Endothelial cell of umbilical vein (primary cell): ENCODE results near the gene TRAF1. TPM values are rescaled to one million over a fixed set of nuclear protein-coding genes. Genes with fewer than 3 reads are reported as not detected.

ENCODE experiments used
- BruUV-seq: library from RNA; stranded (reverse); fragments of 400-500 nt; replicated peaks from 2 replicates; lab custom pipeline; 2021; lab: Mats Ljungman, UMichigan
- CTCF ChIA-PET: fragments of 300-600, 350-600 bp; sonication (Branson Sonifier 250); formaldehyde crosslinking; loops from one replicate; lab custom pipeline; 2021; ENCODE audit warnings: antibody characterized with exemption, inconsistent platforms; lab: Charles Lee
- POLR2A ChIA-PET: fragments of 300-600, 350-600 bp; sonication (Branson Sonifier 250); formaldehyde crosslinking; loops from one replicate; lab custom pipeline; 2021; ENCODE audit warnings: antibody characterized with exemption, inconsistent platforms; lab: Charles Lee
- DNase-seq: peaks from one replicate; pipeline ENCODE4 v3.0.0-alpha.2; 2011; ENCODE audit warnings: low read depth, low spot score
- FAIRE-seq: peaks from 2 replicates; lab custom pipeline; 2011; peaks lifted over from hg19 to GRCh38; lab: Jason Lieb, UNC
- H2AFZ ChIP-seq: 2 replicates; pipeline ENCODE4 v1.6.0; 2012; ENCODE audit warnings: low read depth, low read length, control low read depth, inconsistent platforms
- H3K27ac ChIP-seq: 2 replicates; pipeline ENCODE4 v1.5.1; 2011; ENCODE audit warnings: low read depth, mild to moderate bottlenecking, control low read depth, low read length, moderate library complexity; ENCODE audit not compliant: insufficient read depth
- H3K27me3 ChIP-seq, 2 experiments: 2 replicates each; pipeline versions ENCODE4 v1.6.0 to v1.6.1; 2011; ENCODE audit warnings: low read length in 2 of 2, mixed read lengths in 1 of 2; ENCODE audit not compliant: control insufficient read depth in 2 of 2, insufficient read depth in 2 of 2
- H3K36me3 ChIP-seq, 2 experiments: 2 replicates in 1 of 2; 3 replicates in 1 of 2; pipeline ENCODE4 v1.5.1; 2011; ENCODE audit warnings: low read length in 2 of 2, mild to moderate bottlenecking in 1 of 2, moderate library complexity in 1 of 2; ENCODE audit not compliant: control insufficient read depth in 2 of 2, insufficient read depth in 2 of 2; ENCODE audit errors: extremely low read depth in 1 of 2
- H3K4me1 ChIP-seq: 3 replicates; pipeline ENCODE4 v1.5.1; 2011; ENCODE audit warnings: mild to moderate bottlenecking, low read length; ENCODE audit not compliant: control insufficient read depth, insufficient read depth; ENCODE audit errors: extremely low read depth
- H3K4me2 ChIP-seq: 2 replicates; pipeline ENCODE4 v1.6.1; 2011; ENCODE audit warnings: low read length, control low read depth, mixed read lengths; ENCODE audit not compliant: insufficient read depth
- H3K4me3 ChIP-seq, 3 experiments: fragments of 200-600 bp in 1 of 3; sonication (generic), shearing (Covaris generic) in 1 of 3; replicated peaks in 1 of 3; 2 replicates each; pipeline ENCODE4 v1.5.1; 2011 to 2016; ENCODE audit warnings: control low read depth in 3 of 3, low read length in 3 of 3, mild to moderate bottlenecking in 2 of 3, inconsistent platforms in 1 of 3, low read depth in 1 of 3, moderate library complexity in 1 of 3; ENCODE audit not compliant: insufficient read depth in 1 of 3
- H3K79me2 ChIP-seq: 2 replicates; pipeline ENCODE4 v1.6.0; 2012; ENCODE audit warnings: low read length, inconsistent platforms; ENCODE audit not compliant: control insufficient read depth, insufficient read depth
- H3K9ac ChIP-seq: replicated peaks from 2 replicates; pipeline ENCODE3; 2011; ENCODE audit warnings: low read length, control low read depth; ENCODE audit not compliant: insufficient read depth; ENCODE audit errors: extremely low read depth
- H3K9me1 ChIP-seq: replicated peaks from 3 replicates; pipeline ENCODE4 v1.6.0; 2011; ENCODE audit warnings: mild to moderate bottlenecking, low read length; ENCODE audit not compliant: control insufficient read depth, insufficient read depth; ENCODE audit errors: extremely low read depth
- H3K9me3 ChIP-seq: replicated peaks from 2 replicates; pipeline ENCODE4 v1.5.1; 2012; ENCODE audit warnings: low read length, inconsistent platforms; ENCODE audit not compliant: control insufficient read depth, insufficient read depth
- H4K20me1 ChIP-seq: replicated peaks from 2 replicates; pipeline ENCODE3; 2011; ENCODE audit warnings: mild to moderate bottlenecking, low read length; ENCODE audit not compliant: control insufficient read depth, insufficient read depth; ENCODE audit errors: extremely low read depth
- CTCF ChIP-seq, 2 donors: IDR thresholded peaks; 1 replicate in 1 of 2; 2 replicates in 1 of 2; pipeline ENCODE4 v1.5.1; 2011; ENCODE audit warnings: low read length in 2 of 2, mild to moderate bottlenecking in 2 of 2, moderate library complexity in 2 of 2, control low read depth in 1 of 2, inconsistent platforms in 1 of 2, low read depth in 1 of 2; ENCODE audit not compliant: insufficient read depth in 1 of 2; ENCODE audit errors: extremely low read depth in 1 of 2
- EZH2 ChIP-seq: IDR thresholded peaks from 2 replicates; pipeline ENCODE4 v1.6.1; 2012; ENCODE audit warnings: borderline replicate concordance, low read depth, mild to moderate bottlenecking, moderate library complexity, low read length, inconsistent platforms; ENCODE audit not compliant: severe bottlenecking
- FOS ChIP-seq: IDR thresholded peaks from 2 replicates; pipeline ENCODE4 v1.6.1; 2011; ENCODE audit warnings: mild to moderate bottlenecking, low read length, moderate library complexity, borderline replicate concordance; ENCODE audit not compliant: insufficient read depth
- GATA2 ChIP-seq: IDR thresholded peaks from 2 replicates; pipeline ENCODE4 v1.7.0; 2011; ENCODE audit warnings: low read depth, mild to moderate bottlenecking, moderate library complexity, mixed read lengths, low read length; ENCODE audit not compliant: insufficient read length, insufficient read depth
- JUN ChIP-seq: IDR thresholded peaks from 2 replicates; pipeline ENCODE4 v1.6.1; 2011; ENCODE audit warnings: borderline replicate concordance, low read depth; ENCODE audit not compliant: insufficient read length, insufficient read depth
- MAX ChIP-seq: IDR thresholded peaks from 2 replicates; pipeline ENCODE4 v1.6.1; 2011; ENCODE audit not compliant: insufficient read depth, insufficient read length
- MYC ChIP-seq: IDR thresholded peaks from one replicate; pipeline ENCODE4 v1.6.1; 2011; ENCODE audit warnings: mild to moderate bottlenecking, low read depth, low read length
- POLR2A ChIP-seq: IDR thresholded peaks from 2 replicates; pipeline ENCODE4 v1.6.1; 2012; ENCODE audit warnings: low read depth, mild to moderate bottlenecking, control low read depth, low read length
- POLR2AphosphoS5 ChIP-seq: IDR thresholded peaks from 2 replicates; pipeline ENCODE4 v1.6.1; 2012; ENCODE audit warnings: low read depth, mild to moderate bottlenecking, control low read depth, low read length, moderate library complexity; ENCODE audit not compliant: insufficient read depth
- dilution Hi-C: fragments of 300-500 bp; cut with MboI; formaldehyde crosslinking; loops from one replicate; pipeline ENCODE4 v1.15.0; 2019; ENCODE audit warnings: low sequenced_read_pairs; ENCODE audit not compliant: extremely low pct_ligation_motif_present
- intact Hi-C: fragments of 100-400 bp; cut with micrococcal nuclease; formaldehyde crosslinking; loops from one replicate; pipeline ENCODE4 v1.10.0; 2022
- polyA plus RNA-seq, 4 experiments: library from polyadenylated mRNA; depleted of rRNA in 3 of 4; stranded (reverse) in 3 of 4; unstranded in 1 of 4; fragments of >200 nt; gene quantifications; 2 replicates each; pipeline versions ENCODE4 v1.2.1 to v1.2.3, GENCODE V29; 2011 to 2012; ENCODE audit warnings: missing spikeins in 1 of 4
- total RNA-seq: library from RNA; stranded (reverse); gene quantifications from 2 replicates; pipeline ENCODE4 v1.2.3, GENCODE V29; 2021

TRAF1 gene
- total and polyA plus RNA-seq, 2 donors (not counting 3 experiments of a cell fraction or from before 2014, with no cell fraction given): 2.0 to 2.6 TPM

- no peak for TF ChIP-seq MYC
- no peak for TF ChIP-seq POLR2AphosphoS5
- TF ChIP-seq EZH2: no peak
- TF ChIP-seq FOS: no peak
- Histone ChIP-seq H3K79me2 (no peaks in the 10 kb centered on the region), H3K4me2 (no peak overlapping the region), H2AFZ (no peak overlapping the region), H3K9me1 (no peaks in the 10 kb centered on the region), H3K4me3 (no peak overlapping the region), H3K36me3 (no peaks in the 10 kb centered on the region), H3K27me3 (no peaks in the 10 kb centered on the region), H3K27ac (no peak overlapping the region), H3K9me3 (no peaks in the 10 kb centered on the region), H3K4me1 (no peaks in the 10 kb centered on the region), H4K20me1 (no peaks in the 10 kb centered on the region), H3K9ac (no peak overlapping the region)
- no peak for DNase-seq
- intact Hi-C loops (no loop called here), dilution Hi-C loops (no loop called here)
- ChIA-PET POLR2A (no interaction called here), CTCF (interaction anchor here (2.2 kb wide), 1 partner anchor 144 kb away, joined by 11 read pairs; no protein-coding TSS in a partner anchor)
- BruUV-seq: no TSS peak
- no peak for FAIRE-seq
These were observed 10.6 kb downstream of the TRAF1 start for GRCh38 chr9:120915854-120916470.

GRCh38 chr9:120914953-120915352, 11.6 kb downstream of the TRAF1 start:
- no peak for DNase-seq
- H3K79me2 ChIP-seq: no peaks in the 10 kb centered on the region
- POLR2A ChIA-PET: no interaction called here
- no peak for FAIRE-seq
- H3K9me1 ChIP-seq: no peaks in the 10 kb centered on the region
- peaks cover 4% of the 10 kb centered on the region for H3K4me1 ChIP-seq
- H3K27me3 ChIP-seq: no peaks in the 10 kb centered on the region
- no peaks in the 10 kb centered on the region for H4K20me1 ChIP-seq
- no peak overlapping the region for H3K4me2 ChIP-seq
- intact Hi-C loops (no loop called here), dilution Hi-C loops (no loop called here)
- H3K9ac ChIP-seq: no peak overlapping the region
- CTCF ChIA-PET: no interaction called here
- H2AFZ ChIP-seq: no peak overlapping the region
- no TSS peak for BruUV-seq
- no peaks in the 10 kb centered on the region for H3K9me3 ChIP-seq
- H3K4me3 ChIP-seq: no peak overlapping the region
- no peak overlapping the region for H3K27ac ChIP-seq
- TF ChIP-seq GATA2 (no peak), EZH2 (no peak), MAX (no peak), JUN (no peak), POLR2AphosphoS5 (no peak), CTCF (IDR thresholded peaks at IDR 0.05; ENCODE audit: extremely low read depth in 1 of 2, insufficient read depth in 1 of 2, low read depth in 1 of 2, low read length in 2 of 2) (no peak), POLR2A (no peak)
- no peaks in the 10 kb centered on the region for H3K36me3 ChIP-seq
